ENCODE data around the gene TRAF3. TPM values are rescaled to one million over a fixed set of nuclear protein-coding genes. Genes with fewer than 3 reads are reported as not detected.

Gene TRAF3
- total and polyA plus RNA-seq, 4 donors, result 2.1 to 12.0 (median 5.2) TPM

DNA sequence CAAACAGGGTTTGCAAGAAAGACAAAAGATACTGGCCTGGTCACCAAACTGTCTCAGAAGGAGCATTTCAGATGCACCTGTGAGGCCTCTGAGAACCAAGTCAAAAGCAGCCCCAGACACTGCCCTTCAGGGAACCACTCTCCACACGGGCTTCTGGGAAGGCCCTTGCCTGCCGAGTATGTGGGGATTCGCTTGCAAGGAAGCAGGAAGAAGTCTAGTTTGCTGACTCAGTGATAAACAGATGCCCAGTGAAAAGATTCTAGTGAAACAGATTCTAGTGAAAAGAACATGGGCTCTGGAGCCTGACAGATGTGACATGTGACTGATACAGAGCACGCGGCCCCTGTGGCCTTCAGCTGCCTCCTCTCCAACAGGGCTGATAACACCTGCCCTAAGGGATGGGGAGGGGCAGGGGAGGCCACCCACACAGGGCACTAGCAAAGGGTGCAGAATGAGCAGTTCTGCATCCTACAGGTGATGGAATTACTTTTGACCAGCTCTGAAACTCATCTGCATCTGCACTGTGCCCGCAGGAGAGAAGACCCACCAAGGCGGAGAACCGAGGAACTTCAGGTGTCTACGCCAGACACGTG is 164.3 kb downstream of the TRAF3 start:
- 84% methylated on average over 10 of the region's 10 CpGs for WGBS
- no peak overlapping the region for H3K4me3 ChIP-seq (ENCODE audit: low read depth in 1 of 3, low read length in 3 of 3)
- no peaks in the 10 kb centered on the region for H3K9me3 ChIP-seq (ENCODE audit: control insufficient read depth in 4 of 4, low read length in 3 of 4)
- no peaks in the 10 kb centered on the region for H3K27me3 ChIP-seq (ENCODE audit: control insufficient read depth in 4 of 4, insufficient read depth in 4 of 4, low read length in 3 of 4)
- DNase-seq (ENCODE audit: low spot score), result no peak
- peaks cover 3 to 18% (median 13%) of the 10 kb centered on the region in 4 donors for H3K4me1 ChIP-seq (ENCODE audit: control insufficient read depth in 4 of 4, insufficient read depth in 4 of 4, low read length in 3 of 4)
- peaks cover 15 to 62% (median 28%) of the 10 kb centered on the region in 4 donors for H3K36me3 ChIP-seq (ENCODE audit: control insufficient read depth in 4 of 4, insufficient read depth in 3 of 4, low read depth in 1 of 4, low read length in 3 of 4)
- no peak overlapping the region for H3K9ac ChIP-seq (ENCODE audit: low read depth in 1 of 2, low read length in 2 of 2)
- TF ChIP-seq SP1 (IDR thresholded peaks at IDR 0.05), result no peak
- TF ChIP-seq, protein P1, sequence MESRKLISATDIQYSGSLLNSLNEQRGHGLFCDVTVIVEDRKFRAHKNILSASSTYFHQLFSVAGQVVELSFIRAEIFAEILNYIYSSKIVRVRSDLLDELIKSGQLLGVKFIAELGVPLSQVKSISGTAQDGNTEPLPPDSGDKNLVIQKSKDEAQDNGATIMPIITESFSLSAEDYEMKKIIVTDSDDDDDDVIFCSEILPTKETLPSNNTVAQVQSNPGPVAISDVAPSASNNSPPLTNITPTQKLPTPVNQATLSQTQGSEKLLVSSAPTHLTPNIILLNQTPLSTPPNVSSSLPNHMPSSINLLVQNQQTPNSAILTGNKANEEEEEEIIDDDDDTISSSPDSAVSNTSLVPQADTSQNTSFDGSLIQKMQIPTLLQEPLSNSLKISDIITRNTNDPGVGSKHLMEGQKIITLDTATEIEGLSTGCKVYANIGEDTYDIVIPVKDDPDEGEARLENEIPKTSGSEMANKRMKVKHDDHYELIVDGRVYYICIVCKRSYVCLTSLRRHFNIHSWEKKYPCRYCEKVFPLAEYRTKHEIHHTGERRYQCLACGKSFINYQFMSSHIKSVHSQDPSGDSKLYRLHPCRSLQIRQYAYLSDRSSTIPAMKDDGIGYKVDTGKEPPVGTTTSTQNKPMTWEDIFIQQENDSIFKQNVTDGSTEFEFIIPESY (IDR thresholded peaks at IDR 0.05), result no peak
- no peak for TF ChIP-seq TAF1 (conservative IDR thresholded peaks at IDR 0.05)
- TF ChIP-seq GABPA (IDR thresholded peaks at IDR 0.05 in 1 of 2, conservative IDR thresholded peaks at IDR 0.05 in 1 of 2), result no peak
- H3K27ac ChIP-seq (ENCODE audit: low read depth in 1 of 2, low read length in 2 of 2), result peak overlapping the region in 1 of 2 donors; percentile 2

DNA sequence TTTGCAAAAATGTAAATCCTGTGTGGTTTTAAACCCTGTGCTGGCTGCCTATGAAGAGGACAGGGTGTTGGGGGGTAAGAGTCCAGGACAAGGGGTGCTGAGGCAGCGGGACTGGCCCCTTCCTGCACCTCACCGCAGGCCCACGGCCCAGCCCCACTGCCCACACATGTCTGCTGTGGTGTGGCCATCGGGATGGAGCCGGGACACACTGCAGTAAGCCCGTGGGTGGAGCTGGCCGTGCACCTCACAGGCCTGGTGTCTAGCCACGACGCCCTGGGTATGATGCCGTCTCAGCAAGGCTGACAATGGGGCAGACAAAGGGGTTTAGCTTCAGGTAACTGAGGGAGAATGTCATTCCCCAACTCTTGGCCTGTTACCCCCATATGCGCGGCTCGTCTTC is 164.8 kb downstream of the TRAF3 start:
- H3K9ac ChIP-seq (ENCODE audit: low read depth in 1 of 2, low read length in 2 of 2), result no peak overlapping the region
- H3K9me3 ChIP-seq (ENCODE audit: control insufficient read depth in 4 of 4, low read length in 3 of 4), result no peaks in the 10 kb centered on the region
- peaks cover 15 to 65% (median 29%) of the 10 kb centered on the region in 4 donors for H3K36me3 ChIP-seq (ENCODE audit: control insufficient read depth in 4 of 4, insufficient read depth in 3 of 4, low read depth in 1 of 4, low read length in 3 of 4)
- H3K4me1 ChIP-seq (ENCODE audit: control insufficient read depth in 4 of 4, insufficient read depth in 4 of 4, low read length in 3 of 4), result peaks cover 3 to 18% (median 13%) of the 10 kb centered on the region in 4 donors
- TF ChIP-seq FOXA2 (IDR thresholded peaks at IDR 0.05), result no peak
- no peak for TF ChIP-seq NR2F2 (IDR thresholded peaks at IDR 0.05)
- TF ChIP-seq TAF1 (conservative IDR thresholded peaks at IDR 0.05), result no peak
- no peak for TF ChIP-seq EGR1 (IDR thresholded peaks at IDR 0.05; ENCODE audit: low read depth in 2 of 2)
- TF ChIP-seq, protein P1 (IDR thresholded peaks at IDR 0.05), result no peak
- no peak for TF ChIP-seq RAD21 (IDR thresholded peaks at IDR 0.05)
- TF ChIP-seq, protein P2, sequence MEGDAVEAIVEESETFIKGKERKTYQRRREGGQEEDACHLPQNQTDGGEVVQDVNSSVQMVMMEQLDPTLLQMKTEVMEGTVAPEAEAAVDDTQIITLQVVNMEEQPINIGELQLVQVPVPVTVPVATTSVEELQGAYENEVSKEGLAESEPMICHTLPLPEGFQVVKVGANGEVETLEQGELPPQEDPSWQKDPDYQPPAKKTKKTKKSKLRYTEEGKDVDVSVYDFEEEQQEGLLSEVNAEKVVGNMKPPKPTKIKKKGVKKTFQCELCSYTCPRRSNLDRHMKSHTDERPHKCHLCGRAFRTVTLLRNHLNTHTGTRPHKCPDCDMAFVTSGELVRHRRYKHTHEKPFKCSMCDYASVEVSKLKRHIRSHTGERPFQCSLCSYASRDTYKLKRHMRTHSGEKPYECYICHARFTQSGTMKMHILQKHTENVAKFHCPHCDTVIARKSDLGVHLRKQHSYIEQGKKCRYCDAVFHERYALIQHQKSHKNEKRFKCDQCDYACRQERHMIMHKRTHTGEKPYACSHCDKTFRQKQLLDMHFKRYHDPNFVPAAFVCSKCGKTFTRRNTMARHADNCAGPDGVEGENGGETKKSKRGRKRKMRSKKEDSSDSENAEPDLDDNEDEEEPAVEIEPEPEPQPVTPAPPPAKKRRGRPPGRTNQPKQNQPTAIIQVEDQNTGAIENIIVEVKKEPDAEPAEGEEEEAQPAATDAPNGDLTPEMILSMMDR (IDR thresholded peaks at IDR 0.05; ENCODE audit: low read depth, low read length, missing input control), result no peak
- TF ChIP-seq, protein P3, sequence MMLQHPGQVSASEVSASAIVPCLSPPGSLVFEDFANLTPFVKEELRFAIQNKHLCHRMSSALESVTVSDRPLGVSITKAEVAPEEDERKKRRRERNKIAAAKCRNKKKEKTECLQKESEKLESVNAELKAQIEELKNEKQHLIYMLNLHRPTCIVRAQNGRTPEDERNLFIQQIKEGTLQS (IDR thresholded peaks at IDR 0.05), result no peak
- TF ChIP-seq YY1 (IDR thresholded peaks at IDR 0.05), result no peak
- no peak for DNase-seq (ENCODE audit: low spot score)
- no peak overlapping the region for H3K4me3 ChIP-seq (ENCODE audit: low read depth in 1 of 3, low read length in 3 of 3)
- 95% methylated on average over 13 of the region's 13 CpGs for WGBS
- no peaks in the 10 kb centered on the region for H3K27me3 ChIP-seq (ENCODE audit: control insufficient read depth in 4 of 4, insufficient read depth in 4 of 4, low read length in 3 of 4)
- no peak overlapping the region for H3K27ac ChIP-seq (ENCODE audit: low read depth in 1 of 2, low read length in 2 of 2)

Measured in liver (tissue), 9 donors.